Measurements from ENCODE around the gene CUL5. TPM values are rescaled to one million over a fixed set of nuclear protein-coding genes. Genes with fewer than 3 reads are reported as not detected.

The CUL5 gene
- total RNA-seq (53.1 TPM), polyA plus RNA-seq (10 to 100 TPM; 24.9 to 36.6 (median 33.3) TPM)

GRCh38 chr11:108008656-108009496 is at the start of gene CUL5:
Gene CUL5 (plus strand): TSS chr11:108008898. CDS start chr11:108009349, 451 bp downstream.
- Histone ChIP-seq H3K36me3 (ENCODE audit: control insufficient read depth, insufficient read depth, low read length) (peaks cover 2% of the 10 kb centered on the region), H3K4me1 (ENCODE audit: control insufficient read depth, insufficient read depth, low read length, poor library complexity, severe bottlenecking) (peaks cover 17% of the 10 kb centered on the region), H3K9me3 (ENCODE audit: control insufficient read depth in 2 of 2, low read length in 2 of 2) (no peaks in the 10 kb centered on the region), H3K27ac (ENCODE audit: insufficient read depth, low read length, poor library complexity, severe bottlenecking) (peak within 1 kb of the TSS; percentile 90), H3K27me3 (ENCODE audit: control insufficient read depth, insufficient read depth, low read length) (no peaks in the 10 kb centered on the region), H3K4me3 (ENCODE audit: low read depth, low read length) (peak within 1 kb of the TSS; percentile 98)
- peak within 1 kb of the TSS in 2 of 4 donors; percentile 98 to 100 for H3K4me3 Mint-ChIP-seq
- H3K4me1 Mint-ChIP-seq: peaks cover 4 to 24% (median 10%) of the 10 kb centered on the region in 4 donors
- no peaks in the 10 kb centered on the region for H3K9me3 Mint-ChIP-seq
- H3K36me3 Mint-ChIP-seq: no peaks in the 10 kb centered on the region
- peak; percentile 88 to 91 for ATAC-seq (ENCODE audit: low read depth in 2 of 2)
- H3K27ac Mint-ChIP-seq: peak within 1 kb of the TSS; percentile 97 to 100 (median 98)
- H3K27me3 Mint-ChIP-seq: no peaks in the 10 kb centered on the region
- peak; percentile 82 to 92 (median 86) for DNase-seq

DNA sequence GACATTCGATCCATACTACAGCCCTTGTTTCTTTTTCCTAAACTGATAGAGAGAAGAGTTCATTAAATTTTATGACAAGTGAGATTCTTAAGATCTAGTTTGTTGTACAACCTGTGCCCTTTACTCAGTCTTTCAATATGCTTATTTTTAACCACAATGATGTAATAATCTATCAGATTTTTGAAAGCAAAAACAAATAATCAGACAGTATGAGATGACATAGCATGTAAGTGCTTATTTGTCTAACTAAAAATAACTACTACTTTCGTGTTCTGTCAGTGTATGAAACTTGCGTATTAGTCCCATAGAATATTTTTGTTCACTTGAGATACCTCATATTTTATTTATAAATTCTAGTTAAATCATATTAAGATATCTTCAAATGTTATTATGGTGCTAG is 47.2 kb upstream of the CUL5 start:
- Histone ChIP-seq H3K4me3 (ENCODE audit: low read depth, low read length) (no peak overlapping the region), H3K4me1 (ENCODE audit: control insufficient read depth, insufficient read depth, low read length, poor library complexity, severe bottlenecking) (no peaks in the 10 kb centered on the region), H3K27ac (ENCODE audit: insufficient read depth, low read length, poor library complexity, severe bottlenecking) (no peak overlapping the region), H3K27me3 (ENCODE audit: control insufficient read depth, insufficient read depth, low read length) (peaks cover 9% of the 10 kb centered on the region), H3K9me3 (ENCODE audit: control insufficient read depth in 2 of 2, low read length in 2 of 2) (no peaks in the 10 kb centered on the region), H3K36me3 (ENCODE audit: control insufficient read depth, insufficient read depth, low read length) (no peaks in the 10 kb centered on the region)
- no peak for DNase-seq
- peaks cover 9% of the 10 kb centered on the region for H3K27me3 Mint-ChIP-seq
- no peaks in the 10 kb centered on the region for H3K36me3 Mint-ChIP-seq
- ATAC-seq (ENCODE audit: low read depth in 2 of 2): no peak
- no peak overlapping the region for H3K4me3 Mint-ChIP-seq
- no peak overlapping the region for H3K27ac Mint-ChIP-seq
- no peaks in the 10 kb centered on the region for H3K9me3 Mint-ChIP-seq
- H3K4me1 Mint-ChIP-seq: no peaks in the 10 kb centered on the region

- H3K36me3 Mint-ChIP-seq: no peaks in the 10 kb centered on the region
- Histone ChIP-seq H3K9me3 (ENCODE audit: control insufficient read depth in 2 of 2, low read length in 2 of 2) (no peaks in the 10 kb centered on the region), H3K4me1 (ENCODE audit: control insufficient read depth, insufficient read depth, low read length, poor library complexity, severe bottlenecking) (no peaks in the 10 kb centered on the region), H3K4me3 (ENCODE audit: low read depth, low read length) (no peak overlapping the region), H3K27me3 (ENCODE audit: control insufficient read depth, insufficient read depth, low read length) (peaks cover 9% of the 10 kb centered on the region), H3K36me3 (ENCODE audit: control insufficient read depth, insufficient read depth, low read length) (no peaks in the 10 kb centered on the region), H3K27ac (ENCODE audit: insufficient read depth, low read length, poor library complexity, severe bottlenecking) (no peak overlapping the region)
- H3K27me3 Mint-ChIP-seq: peaks cover 9% of the 10 kb centered on the region
- no peaks in the 10 kb centered on the region for H3K9me3 Mint-ChIP-seq
- DNase-seq (no peak), ATAC-seq (ENCODE audit: low read depth in 2 of 2) (no peak)
- H3K4me1 Mint-ChIP-seq: no peaks in the 10 kb centered on the region
- H3K27ac Mint-ChIP-seq: no peak overlapping the region
- no peak overlapping the region for H3K4me3 Mint-ChIP-seq
Measured at GRCh38 chr11:107962181-107962580, 46.5 kb upstream of the CUL5 start.

DNA sequence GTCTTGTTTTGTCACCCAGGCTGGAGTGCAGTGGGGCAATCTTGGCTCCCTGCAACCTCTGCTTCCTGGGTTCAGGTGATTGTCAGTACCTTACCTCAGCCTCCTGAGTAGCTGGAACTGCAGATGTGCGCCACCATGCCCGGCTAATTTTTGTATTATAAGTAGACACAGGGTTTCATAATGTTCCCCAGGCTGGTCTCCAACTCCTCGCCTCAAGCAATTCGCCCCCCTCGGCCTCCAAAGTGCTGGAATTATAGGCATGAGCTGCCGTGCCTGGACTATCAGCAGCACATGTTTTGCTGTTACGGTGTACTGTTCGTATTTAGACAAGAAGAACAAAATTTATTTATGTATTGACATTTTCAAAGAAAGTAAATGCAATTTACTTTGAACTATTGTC is 45.6 kb upstream of the CUL5 start:
- H3K27me3 Mint-ChIP-seq: peaks cover 8% of the 10 kb centered on the region
- no peak overlapping the region for H3K4me3 Mint-ChIP-seq
- no peaks in the 10 kb centered on the region for H3K4me1 Mint-ChIP-seq
- DNase-seq (no peak), ATAC-seq (ENCODE audit: low read depth in 2 of 2) (no peak)
- H3K4me3 ChIP-seq (ENCODE audit: low read depth, low read length): no peak overlapping the region
- no peak overlapping the region for H3K27ac Mint-ChIP-seq
- H3K27ac ChIP-seq (ENCODE audit: insufficient read depth, low read length, poor library complexity, severe bottlenecking): no peak overlapping the region
- H3K9me3 Mint-ChIP-seq: no peaks in the 10 kb centered on the region
- no peaks in the 10 kb centered on the region for H3K4me1 ChIP-seq (ENCODE audit: control insufficient read depth, insufficient read depth, low read length, poor library complexity, severe bottlenecking)
- no peaks in the 10 kb centered on the region for H3K36me3 Mint-ChIP-seq
- peaks cover 9% of the 10 kb centered on the region for H3K27me3 ChIP-seq (ENCODE audit: control insufficient read depth, insufficient read depth, low read length)
- H3K36me3 ChIP-seq (ENCODE audit: control insufficient read depth, insufficient read depth, low read length): no peaks in the 10 kb centered on the region
- no peaks in the 10 kb centered on the region for H3K9me3 ChIP-seq (ENCODE audit: control insufficient read depth in 2 of 2, low read length in 2 of 2)

GRCh38 chr11:107969219-107969618 is 39.5 kb upstream of the CUL5 start:
- Histone ChIP-seq H3K27me3 (ENCODE audit: control insufficient read depth, insufficient read depth, low read length) (peaks cover 3% of the 10 kb centered on the region), H3K9me3 (ENCODE audit: control insufficient read depth in 2 of 2, low read length in 2 of 2) (no peaks in the 10 kb centered on the region), H3K4me3 (ENCODE audit: low read depth, low read length) (no peak overlapping the region), H3K4me1 (ENCODE audit: control insufficient read depth, insufficient read depth, low read length, poor library complexity, severe bottlenecking) (no peaks in the 10 kb centered on the region), H3K36me3 (ENCODE audit: control insufficient read depth, insufficient read depth, low read length) (no peaks in the 10 kb centered on the region), H3K27ac (ENCODE audit: insufficient read depth, low read length, poor library complexity, severe bottlenecking) (no peak overlapping the region)
- no peak for DNase-seq
- Mint-ChIP-seq H3K27me3 (no peaks in the 10 kb centered on the region), H3K4me1 (no peaks in the 10 kb centered on the region), H3K9me3 (no peaks in the 10 kb centered on the region), H3K4me3 (no peak overlapping the region), H3K27ac (no peak overlapping the region), H3K36me3 (no peaks in the 10 kb centered on the region)
- no peak for ATAC-seq (ENCODE audit: low read depth in 2 of 2)

DNA sequence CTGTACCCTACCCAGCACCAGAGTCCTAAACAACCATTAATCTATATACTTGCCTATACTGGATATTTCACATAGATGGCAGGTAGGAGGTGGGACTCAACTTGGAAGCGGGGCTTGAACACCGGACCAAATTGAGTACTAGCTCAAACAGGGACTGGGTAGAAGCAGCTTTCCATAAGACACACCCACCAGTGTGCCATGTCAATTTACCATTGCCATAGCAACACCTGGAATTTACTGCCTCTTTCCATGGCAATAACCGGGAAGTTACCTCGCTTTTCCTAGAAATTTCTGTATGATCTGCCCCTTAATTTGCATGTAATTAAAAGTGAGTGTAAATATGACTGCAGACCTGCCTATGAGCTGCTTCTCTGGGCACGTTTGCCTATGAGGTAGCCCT is 38.6 kb upstream of the CUL5 start:
- Mint-ChIP-seq H3K4me3 (no peak overlapping the region), H3K36me3 (no peaks in the 10 kb centered on the region)
- H3K4me1 ChIP-seq (ENCODE audit: control insufficient read depth, insufficient read depth, low read length, poor library complexity, severe bottlenecking): no peaks in the 10 kb centered on the region

DNA sequence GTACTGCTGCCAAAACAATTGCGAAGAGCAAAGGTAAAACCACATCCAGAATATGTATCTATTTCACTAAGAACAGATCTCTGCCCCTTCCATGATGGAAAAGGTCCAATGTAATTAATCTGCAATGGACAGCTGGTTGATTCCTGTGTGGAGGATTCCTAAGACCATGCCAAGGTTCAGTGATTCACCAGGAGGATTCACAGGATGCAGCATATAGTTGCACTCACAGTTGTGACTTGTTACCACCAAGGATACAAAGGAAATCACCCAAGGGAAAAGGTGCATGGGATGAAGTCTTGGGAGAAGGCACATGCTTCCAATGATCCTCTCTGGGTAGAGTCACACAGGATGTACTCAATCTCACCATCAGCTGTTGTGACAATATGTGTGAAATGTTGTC is 35.1 kb upstream of the CUL5 start:
- H3K27me3 ChIP-seq (ENCODE audit: control insufficient read depth, insufficient read depth, low read length): peaks cover 6% of the 10 kb centered on the region
- peaks cover 6% of the 10 kb centered on the region for H3K27me3 Mint-ChIP-seq

More for the DNA sequence above, 38.6 kb upstream of the CUL5 start:
- Mint-ChIP-seq H3K4me1 (no peaks in the 10 kb centered on the region), H3K27me3 (no peaks in the 10 kb centered on the region), H3K9me3 (peaks cover 0 to 1% (median 0%) of the 10 kb centered on the region in 7 donors), H3K27ac (no peak overlapping the region)
- Histone ChIP-seq H3K4me3 (ENCODE audit: low read depth, low read length) (no peak overlapping the region), H3K27me3 (ENCODE audit: control insufficient read depth, insufficient read depth, low read length) (peaks cover 3% of the 10 kb centered on the region), H3K9me3 (ENCODE audit: control insufficient read depth in 2 of 2, low read length in 2 of 2) (no peaks in the 10 kb centered on the region), H3K27ac (ENCODE audit: insufficient read depth, low read length, poor library complexity, severe bottlenecking) (no peak overlapping the region), H3K36me3 (ENCODE audit: control insufficient read depth, insufficient read depth, low read length) (no peaks in the 10 kb centered on the region)
- no peak for ATAC-seq (ENCODE audit: low read depth in 2 of 2)
- no peak for DNase-seq

More for the DNA sequence above, 35.1 kb upstream of the CUL5 start:
- ATAC-seq (ENCODE audit: low read depth in 2 of 2) (no peak), DNase-seq (no peak)
- Histone ChIP-seq H3K36me3 (ENCODE audit: control insufficient read depth, insufficient read depth, low read length) (no peaks in the 10 kb centered on the region), H3K4me1 (ENCODE audit: control insufficient read depth, insufficient read depth, low read length, poor library complexity, severe bottlenecking) (no peaks in the 10 kb centered on the region), H3K9me3 (ENCODE audit: control insufficient read depth in 2 of 2, low read length in 2 of 2) (no peaks in the 10 kb centered on the region), H3K27ac (ENCODE audit: insufficient read depth, low read length, poor library complexity, severe bottlenecking) (no peak overlapping the region), H3K4me3 (ENCODE audit: low read depth, low read length) (no peak overlapping the region)
- H3K4me1 Mint-ChIP-seq: no peaks in the 10 kb centered on the region
- no peak overlapping the region for H3K4me3 Mint-ChIP-seq
- no peak overlapping the region for H3K27ac Mint-ChIP-seq
- no peaks in the 10 kb centered on the region for H3K36me3 Mint-ChIP-seq
- H3K9me3 Mint-ChIP-seq: peaks cover 0 to 1% (median 0%) of the 10 kb centered on the region in 7 donors
